Measurements from ENCODE around the gene RBM24.

- TF ChIP-seq CTCF (IDR thresholded peaks at IDR 0.05): no peak
- no peak for TF ChIP-seq POLR2A (IDR thresholded peaks at IDR 0.05)
Observed at GRCh38 chr6:17240803-17241500, 40.2 kb upstream of the RBM24 start.

Measured in adrenal gland (tissue), 5 donors.